Measurements from ENCODE around the gene PHLDA3. TPM values are rescaled to one million over a fixed set of nuclear protein-coding genes. Genes with fewer than 3 reads are reported as not detected.

The PHLDA3 gene
- total and polyA plus RNA-seq, 2 of the 13 experiments (the other 11 are each of a cell fraction or from before 2014, with no cell fraction given) = 16.7 to 33.6 TPM

DNA sequence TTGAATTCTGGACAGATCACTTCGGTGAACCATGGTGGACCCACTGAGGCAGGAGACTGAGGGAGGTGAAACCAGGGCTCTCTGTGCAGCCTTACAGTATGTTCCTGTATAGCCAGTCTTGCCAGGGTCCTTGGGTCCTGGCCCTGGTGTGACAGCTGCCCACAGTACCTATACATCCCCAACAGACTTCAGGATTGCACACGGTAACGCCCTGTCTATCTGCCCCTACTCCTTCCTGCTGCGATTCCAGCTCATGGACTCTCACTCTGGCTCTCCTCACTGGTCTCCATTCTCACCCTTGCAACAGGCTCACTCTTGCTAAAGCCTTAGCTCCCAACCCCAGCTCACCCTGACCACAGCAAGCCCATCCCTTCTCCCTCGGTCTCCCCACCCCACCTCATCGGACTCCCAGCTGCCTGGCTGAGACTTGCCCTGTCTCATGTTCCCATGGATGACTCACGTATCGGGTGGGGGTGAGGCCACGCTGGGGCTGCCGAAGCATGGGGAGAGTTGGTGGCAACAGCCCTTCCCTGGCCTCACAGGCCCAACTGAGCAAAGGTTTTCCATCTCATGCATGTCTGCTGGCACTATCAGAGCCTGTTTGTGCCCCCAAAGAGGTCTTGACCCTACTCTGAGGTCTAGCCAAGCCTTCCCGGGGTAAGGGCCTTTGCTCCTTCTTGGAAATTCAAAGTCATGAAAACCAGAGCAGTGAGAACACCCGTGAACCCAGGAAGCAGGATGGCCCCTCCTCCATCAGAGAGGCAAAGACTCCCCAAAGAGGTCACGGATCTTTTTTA is 7.1 kb downstream of the PHLDA3 start (continued):
- TF ChIP-seq ZNF33A (CRISPR knock-in tag; IDR thresholded peaks at IDR 0.05; ENCODE audit: borderline replicate concordance) (no peak), CCAR2 (optimal IDR thresholded peaks at IDR 0.05; ENCODE audit: low read depth, low read length) (no peak), ZBTB1 (CRISPR knock-in tag; IDR thresholded peaks at IDR 0.05; ENCODE audit: borderline replicate concordance) (no peak), KLF9 (CRISPR knock-in tag; IDR thresholded peaks at IDR 0.05; ENCODE audit: low read depth) (no peak), ZNF737 (CRISPR knock-in tag; IDR thresholded peaks at IDR 0.05; ENCODE audit: borderline replicate concordance) (no peak), BCL6 (CRISPR knock-in tag; IDR thresholded peaks at IDR 0.05) (no peak), ATM (IDR thresholded peaks at IDR 0.05; ENCODE audit: borderline replicate concordance) (no peak), RBM39 (IDR thresholded peaks at IDR 0.05; ENCODE audit: low read depth, low read length, poor library complexity, severe bottlenecking) (no peak), KDM1A (CRISPR knock-in tag; IDR thresholded peaks at IDR 0.05) (no peak), ZBTB21 (CRISPR knock-in tag; IDR thresholded peaks at IDR 0.05) (no peak), SALL1 (CRISPR knock-in tag; IDR thresholded peaks at IDR 0.05) (0 out of 2 replicates have a peak, but pooled peaks have one; percentile 10), ZNF205 (CRISPR knock-in tag; IDR thresholded peaks at IDR 0.05) (no peak)
- TF ChIP-seq, protein P1, sequence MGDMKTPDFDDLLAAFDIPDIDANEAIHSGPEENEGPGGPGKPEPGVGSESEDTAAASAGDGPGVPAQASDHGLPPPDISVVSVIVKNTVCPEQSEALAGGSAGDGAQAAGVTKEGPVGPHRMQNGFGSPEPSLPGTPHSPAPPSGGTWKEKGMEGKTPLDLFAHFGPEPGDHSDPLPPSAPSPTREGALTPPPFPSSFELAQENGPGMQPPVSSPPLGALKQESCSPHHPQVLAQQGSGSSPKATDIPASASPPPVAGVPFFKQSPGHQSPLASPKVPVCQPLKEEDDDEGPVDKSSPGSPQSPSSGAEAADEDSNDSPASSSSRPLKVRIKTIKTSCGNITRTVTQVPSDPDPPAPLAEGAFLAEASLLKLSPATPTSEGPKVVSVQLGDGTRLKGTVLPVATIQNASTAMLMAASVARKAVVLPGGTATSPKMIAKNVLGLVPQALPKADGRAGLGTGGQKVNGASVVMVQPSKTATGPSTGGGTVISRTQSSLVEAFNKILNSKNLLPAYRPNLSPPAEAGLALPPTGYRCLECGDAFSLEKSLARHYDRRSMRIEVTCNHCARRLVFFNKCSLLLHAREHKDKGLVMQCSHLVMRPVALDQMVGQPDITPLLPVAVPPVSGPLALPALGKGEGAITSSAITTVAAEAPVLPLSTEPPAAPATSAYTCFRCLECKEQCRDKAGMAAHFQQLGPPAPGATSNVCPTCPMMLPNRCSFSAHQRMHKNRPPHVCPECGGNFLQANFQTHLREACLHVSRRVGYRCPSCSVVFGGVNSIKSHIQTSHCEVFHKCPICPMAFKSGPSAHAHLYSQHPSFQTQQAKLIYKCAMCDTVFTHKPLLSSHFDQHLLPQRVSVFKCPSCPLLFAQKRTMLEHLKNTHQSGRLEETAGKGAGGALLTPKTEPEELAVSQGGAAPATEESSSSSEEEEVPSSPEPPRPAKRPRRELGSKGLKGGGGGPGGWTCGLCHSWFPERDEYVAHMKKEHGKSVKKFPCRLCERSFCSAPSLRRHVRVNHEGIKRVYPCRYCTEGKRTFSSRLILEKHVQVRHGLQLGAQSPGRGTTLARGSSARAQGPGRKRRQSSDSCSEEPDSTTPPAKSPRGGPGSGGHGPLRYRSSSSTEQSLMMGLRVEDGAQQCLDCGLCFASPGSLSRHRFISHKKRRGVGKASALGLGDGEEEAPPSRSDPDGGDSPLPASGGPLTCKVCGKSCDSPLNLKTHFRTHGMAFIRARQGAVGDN (CRISPR knock-in tag; IDR thresholded peaks at IDR 0.05) = peak; percentile 71
- TF ChIP-seq, protein P2, sequence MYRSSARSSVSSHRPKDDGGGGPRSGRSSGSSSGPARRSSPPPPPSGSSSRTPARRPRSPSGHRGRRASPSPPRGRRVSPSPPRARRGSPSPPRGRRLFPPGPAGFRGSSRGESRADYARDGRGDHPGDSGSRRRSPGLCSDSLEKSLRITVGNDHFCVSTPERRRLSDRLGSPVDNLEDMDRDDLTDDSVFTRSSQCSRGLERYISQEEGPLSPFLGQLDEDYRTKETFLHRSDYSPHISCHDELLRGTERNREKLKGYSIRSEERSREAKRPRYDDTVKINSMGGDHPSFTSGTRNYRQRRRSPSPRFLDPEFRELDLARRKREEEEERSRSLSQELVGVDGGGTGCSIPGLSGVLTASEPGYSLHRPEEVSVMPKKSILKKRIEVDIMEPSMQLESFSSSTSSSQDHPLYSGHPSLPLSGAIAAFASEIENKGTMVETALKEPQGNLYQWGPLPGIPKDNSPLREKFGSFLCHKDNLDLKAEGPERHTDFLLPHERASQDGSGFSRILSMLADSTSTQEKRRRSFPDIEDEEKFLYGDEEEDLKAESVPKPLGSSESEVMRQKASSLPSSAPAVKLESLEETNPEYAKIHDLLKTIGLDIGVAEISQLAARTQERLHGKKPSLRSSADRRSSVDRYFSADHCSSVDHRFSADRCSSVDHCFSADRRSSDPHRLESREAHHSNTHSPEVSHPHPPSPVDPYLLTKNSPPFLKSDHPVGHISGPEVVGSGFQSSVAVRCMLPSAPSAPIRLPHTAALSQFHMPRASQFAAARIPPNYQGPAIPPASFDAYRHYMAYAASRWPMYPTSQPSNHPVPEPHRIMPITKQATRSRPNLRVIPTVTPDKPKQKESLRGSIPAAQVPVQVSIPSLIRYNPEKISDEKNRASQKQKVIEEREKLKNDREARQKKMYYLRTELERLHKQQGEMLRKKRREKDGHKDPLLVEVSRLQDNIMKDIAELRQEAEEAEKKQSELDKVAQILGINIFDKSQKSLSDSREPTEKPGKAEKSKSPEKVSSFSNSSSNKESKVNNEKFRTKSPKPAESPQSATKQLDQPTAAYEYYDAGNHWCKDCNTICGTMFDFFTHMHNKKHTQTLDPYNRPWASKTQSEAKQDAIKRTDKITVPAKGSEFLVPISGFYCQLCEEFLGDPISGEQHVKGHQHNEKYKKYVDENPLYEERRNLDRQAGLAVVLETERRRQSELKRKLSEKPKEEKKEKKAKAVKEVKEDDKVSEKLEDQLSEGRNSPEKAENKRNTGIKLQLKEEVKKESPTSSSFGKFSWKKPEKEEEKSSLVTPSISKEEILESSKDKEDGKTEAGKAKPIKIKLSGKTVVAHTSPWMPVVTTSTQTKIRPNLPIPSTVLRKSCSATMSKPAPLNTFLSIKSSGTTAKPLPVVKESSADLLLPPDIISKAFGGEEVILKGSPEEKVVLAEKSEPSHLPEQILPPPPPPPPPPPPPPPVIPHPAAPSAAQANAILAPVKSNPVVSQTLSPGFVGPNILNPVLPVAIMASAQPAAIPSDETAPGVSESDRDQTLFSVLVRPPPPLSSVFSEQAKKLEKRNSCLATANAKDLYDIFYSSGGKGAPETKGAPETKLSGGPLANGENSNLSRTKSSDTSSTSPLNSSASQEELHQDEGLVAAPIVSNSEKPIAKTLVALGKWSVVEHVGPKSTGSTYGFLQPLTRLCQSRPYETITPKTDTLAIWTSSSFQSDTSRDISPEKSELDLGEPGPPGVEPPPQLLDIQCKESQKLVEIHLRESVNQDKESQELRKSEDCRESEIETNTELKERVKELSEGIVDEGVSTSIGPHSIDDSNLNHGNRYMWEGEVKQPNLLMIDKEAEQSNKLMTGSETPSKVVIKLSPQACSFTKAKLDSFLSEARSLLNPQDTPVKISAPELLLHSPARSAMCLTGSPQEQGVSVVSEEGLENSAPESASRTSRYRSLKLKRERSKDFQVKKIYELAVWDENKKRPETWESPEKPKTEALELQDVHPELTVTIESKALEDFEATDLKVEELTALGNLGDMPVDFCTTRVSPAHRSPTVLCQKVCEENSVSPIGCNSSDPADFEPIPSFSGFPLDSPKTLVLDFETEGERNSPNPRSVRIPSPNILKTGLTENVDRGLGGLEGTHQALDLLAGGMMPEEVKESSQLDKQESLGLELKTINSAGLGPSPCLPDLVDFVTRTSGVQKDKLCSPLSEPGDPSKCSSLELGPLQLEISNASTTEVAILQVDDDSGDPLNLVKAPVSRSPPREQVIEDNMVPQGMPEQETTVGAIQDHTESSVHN (CRISPR knock-in tag; IDR thresholded peaks at IDR 0.05) = no peak
- TF ChIP-seq, protein P3, sequence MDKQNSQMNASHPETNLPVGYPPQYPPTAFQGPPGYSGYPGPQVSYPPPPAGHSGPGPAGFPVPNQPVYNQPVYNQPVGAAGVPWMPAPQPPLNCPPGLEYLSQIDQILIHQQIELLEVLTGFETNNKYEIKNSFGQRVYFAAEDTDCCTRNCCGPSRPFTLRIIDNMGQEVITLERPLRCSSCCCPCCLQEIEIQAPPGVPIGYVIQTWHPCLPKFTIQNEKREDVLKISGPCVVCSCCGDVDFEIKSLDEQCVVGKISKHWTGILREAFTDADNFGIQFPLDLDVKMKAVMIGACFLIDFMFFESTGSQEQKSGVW (CRISPR knock-in tag; IDR thresholded peaks at IDR 0.05; ENCODE audit: borderline replicate concordance) = no peak
- TF ChIP-seq, protein P4, sequence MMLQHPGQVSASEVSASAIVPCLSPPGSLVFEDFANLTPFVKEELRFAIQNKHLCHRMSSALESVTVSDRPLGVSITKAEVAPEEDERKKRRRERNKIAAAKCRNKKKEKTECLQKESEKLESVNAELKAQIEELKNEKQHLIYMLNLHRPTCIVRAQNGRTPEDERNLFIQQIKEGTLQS (CRISPR knock-in tag; IDR thresholded peaks at IDR 0.05) = 0 out of 2 replicates have a peak, but pooled peaks have one; percentile 43
